ENCODE measurements around the gene ANKLE1. TPM values are rescaled to one million over a fixed set of nuclear protein-coding genes. Genes with fewer than 3 reads are reported as not detected.

ANKLE1 gene
- total RNA-seq, 4 donors from 2014 or later: 0.39 to 0.81 TPM; not detected in 2

- peak overlapping the region in 2 of 4 donors; percentile 12 to 27 for H3K27ac ChIP-seq
Measured at GRCh38 chr19:17328517-17329365, 47.0 kb downstream of the ANKLE1 start.

DNA sequence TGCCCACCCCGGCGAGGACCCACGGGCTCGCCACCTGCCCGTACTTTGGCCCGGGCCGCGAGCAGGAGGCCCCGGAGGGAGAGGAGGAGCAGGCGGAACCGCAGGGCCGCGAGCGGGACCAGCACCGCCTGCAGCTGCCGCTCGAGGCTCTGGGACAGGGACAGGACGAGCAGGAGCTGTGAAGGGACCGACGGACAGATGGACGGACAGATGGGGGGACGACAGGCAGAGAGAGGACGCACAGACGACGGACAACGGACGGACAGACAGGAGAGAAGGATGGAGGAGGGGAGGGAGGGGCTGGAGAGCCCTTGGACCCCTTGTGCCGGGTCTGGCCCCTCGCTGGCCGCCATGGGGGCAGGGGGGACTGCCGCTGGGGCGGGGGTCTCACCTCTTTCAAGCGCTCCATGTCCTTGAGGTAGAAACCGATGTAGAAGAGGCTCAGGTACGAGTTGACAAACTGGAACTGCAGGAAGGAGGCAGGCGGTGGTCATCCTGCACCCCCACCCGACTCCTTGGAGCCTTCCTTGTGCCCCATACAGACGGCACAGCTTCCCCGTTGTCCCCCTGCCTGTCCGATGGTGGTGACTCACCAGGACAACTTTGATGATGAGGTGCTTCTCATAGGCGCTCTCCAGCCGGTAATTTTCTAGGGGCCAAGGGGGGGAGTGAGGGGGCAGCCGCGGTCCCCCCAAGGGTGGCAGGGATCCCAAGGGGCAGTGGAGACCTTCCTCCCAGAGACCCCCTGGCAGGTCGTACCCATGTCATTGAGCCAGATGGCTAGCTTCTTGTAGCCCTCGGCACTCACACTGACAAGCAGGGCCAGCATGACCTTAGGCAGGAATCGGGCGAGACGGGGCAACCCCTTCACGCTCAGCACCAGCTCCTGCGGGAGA, 47.9 kb downstream of the ANKLE1 start:
- Histone ChIP-seq H3K36me3 (peaks cover 0 to 29% of the 10 kb centered on the region in 2 donors), H3K27ac (no peak overlapping the region), H3K4me1 (peaks cover 0 to 61% (median 17%) of the 10 kb centered on the region in 3 donors), H3K27me3 (peaks cover 30% of the 10 kb centered on the region), H3K9me3 (no peaks in the 10 kb centered on the region), H3K4me3 (no peak overlapping the region)
- 71% methylated on average over 4 of the region's 51 CpGs; no CpG with 5 or more reads in 1 of the 2 donors for WGBS, 2 donors (ENCODE audit: low coverage in 1 of 2)
- TF ChIP-seq EP300 (IDR thresholded peaks at IDR 0.05) (no peak), POLR2A (IDR thresholded peaks at IDR 0.05) (no peak), POLR2AphosphoS5 (IDR thresholded peaks at IDR 0.05) (no peak)
- TF ChIP-seq, protein P1, sequence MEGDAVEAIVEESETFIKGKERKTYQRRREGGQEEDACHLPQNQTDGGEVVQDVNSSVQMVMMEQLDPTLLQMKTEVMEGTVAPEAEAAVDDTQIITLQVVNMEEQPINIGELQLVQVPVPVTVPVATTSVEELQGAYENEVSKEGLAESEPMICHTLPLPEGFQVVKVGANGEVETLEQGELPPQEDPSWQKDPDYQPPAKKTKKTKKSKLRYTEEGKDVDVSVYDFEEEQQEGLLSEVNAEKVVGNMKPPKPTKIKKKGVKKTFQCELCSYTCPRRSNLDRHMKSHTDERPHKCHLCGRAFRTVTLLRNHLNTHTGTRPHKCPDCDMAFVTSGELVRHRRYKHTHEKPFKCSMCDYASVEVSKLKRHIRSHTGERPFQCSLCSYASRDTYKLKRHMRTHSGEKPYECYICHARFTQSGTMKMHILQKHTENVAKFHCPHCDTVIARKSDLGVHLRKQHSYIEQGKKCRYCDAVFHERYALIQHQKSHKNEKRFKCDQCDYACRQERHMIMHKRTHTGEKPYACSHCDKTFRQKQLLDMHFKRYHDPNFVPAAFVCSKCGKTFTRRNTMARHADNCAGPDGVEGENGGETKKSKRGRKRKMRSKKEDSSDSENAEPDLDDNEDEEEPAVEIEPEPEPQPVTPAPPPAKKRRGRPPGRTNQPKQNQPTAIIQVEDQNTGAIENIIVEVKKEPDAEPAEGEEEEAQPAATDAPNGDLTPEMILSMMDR (IDR thresholded peaks at IDR 0.05): no peak
- no peak for ATAC-seq

More at GRCh38 chr19:17328517-17329365, 47.0 kb downstream of the ANKLE1 start:
- ATAC-seq: no peak
- peaks cover 30% of the 10 kb centered on the region for H3K27me3 ChIP-seq
- peaks cover 0 to 59% (median 11%) of the 10 kb centered on the region in 3 donors for H3K4me1 ChIP-seq
- peak overlapping the region; percentile 3 to 46 for H3K4me3 ChIP-seq
- TF ChIP-seq, protein P1 (IDR thresholded peaks at IDR 0.05): no peak
- no peak for TF ChIP-seq EP300 (IDR thresholded peaks at IDR 0.05)
- no peak for TF ChIP-seq POLR2AphosphoS5 (IDR thresholded peaks at IDR 0.05)
- no peak for TF ChIP-seq POLR2A (IDR thresholded peaks at IDR 0.05)
- WGBS, 2 donors (ENCODE audit: low coverage in 1 of 2): no CpG with 5 or more reads among the region's 94 CpGs
- peaks cover 0 to 33% of the 10 kb centered on the region in 2 donors for H3K36me3 ChIP-seq
- H3K9me3 ChIP-seq: no peaks in the 10 kb centered on the region

DNA sequence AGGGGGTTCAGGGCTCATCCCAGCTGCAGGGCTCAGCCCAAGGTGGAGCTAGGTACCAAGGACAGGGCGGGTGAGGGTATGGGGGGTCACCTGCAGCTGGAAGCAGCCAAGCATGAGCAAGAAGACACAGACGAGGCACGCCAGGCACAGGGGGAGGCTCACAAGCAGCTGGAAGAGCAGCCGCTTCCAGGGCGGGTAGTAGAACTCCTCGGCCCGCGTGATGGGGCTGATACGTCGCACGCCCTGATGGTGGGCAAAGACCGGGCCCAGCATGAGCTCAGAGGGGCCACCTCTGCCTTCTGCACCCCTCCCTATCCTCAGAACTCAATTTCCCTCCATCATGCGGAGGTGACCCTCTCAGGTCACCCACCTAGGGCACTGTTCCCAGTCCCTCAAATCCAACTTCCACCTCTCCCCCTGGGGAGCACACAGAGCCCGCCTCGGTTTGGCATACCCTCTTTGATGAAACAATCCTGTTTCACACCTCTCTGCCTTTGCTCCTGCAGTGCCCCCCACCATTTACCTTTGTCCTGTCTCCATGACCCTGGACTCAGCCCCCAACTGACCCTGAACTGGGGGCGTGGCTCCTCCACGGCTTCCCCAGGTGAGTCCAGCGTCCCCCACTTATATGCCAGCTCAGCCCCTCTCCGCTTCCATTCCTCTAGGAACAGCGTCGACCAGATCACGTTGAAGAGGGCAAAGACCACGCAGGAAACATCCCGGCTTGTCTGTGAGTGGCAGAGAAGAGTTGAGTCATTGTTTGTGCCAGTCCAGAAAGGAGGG, 48.8 kb downstream of the ANKLE1 start:
- H3K27ac ChIP-seq: no peak overlapping the region
- H3K9me3 ChIP-seq: no peaks in the 10 kb centered on the region
- peaks cover 30% of the 10 kb centered on the region for H3K27me3 ChIP-seq
- H3K36me3 ChIP-seq: peaks cover 0 to 22% of the 10 kb centered on the region in 2 donors
- H3K4me1 ChIP-seq: peaks cover 0 to 59% (median 23%) of the 10 kb centered on the region in 3 donors
- TF ChIP-seq POLR2A (IDR thresholded peaks at IDR 0.05) (no peak), EP300 (IDR thresholded peaks at IDR 0.05) (no peak), POLR2AphosphoS5 (IDR thresholded peaks at IDR 0.05) (no peak)
- TF ChIP-seq, protein P1 (IDR thresholded peaks at IDR 0.05): no peak
- WGBS, 2 donors (ENCODE audit: low coverage in 1 of 2): 92% methylated on average over 16 of the region's 24 CpGs; no CpG with 5 or more reads in 1 of the 2 donors
- no peak for ATAC-seq
- no peak overlapping the region for H3K4me3 ChIP-seq

DNA sequence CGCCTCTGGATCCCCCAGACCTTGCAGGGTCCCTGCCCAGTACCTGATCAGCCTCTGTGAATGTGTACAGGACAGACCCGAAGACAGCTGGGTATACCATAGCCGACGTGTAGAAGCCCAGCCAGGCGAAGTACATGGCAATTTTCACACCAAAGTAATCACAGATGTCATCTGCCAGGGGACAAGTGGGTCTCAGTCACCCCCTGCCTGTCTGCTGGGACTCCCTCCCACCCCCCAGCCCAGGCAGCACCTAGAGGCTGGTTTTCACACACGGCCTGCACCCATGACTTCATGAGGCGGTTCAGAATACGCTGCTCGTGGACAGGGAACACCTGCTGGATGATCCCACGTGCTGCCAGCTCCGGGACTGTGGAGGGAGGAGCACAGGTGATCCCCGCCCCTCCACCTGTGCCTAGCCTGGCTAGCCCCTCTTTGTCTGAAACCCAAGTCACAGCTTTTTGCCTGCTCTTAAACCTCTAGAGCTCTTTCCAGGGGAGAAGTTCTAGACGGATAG, 49.4 kb downstream of the ANKLE1 start:
- Histone ChIP-seq H3K27ac (no peak overlapping the region), H3K4me3 (no peak overlapping the region), H3K27me3 (peaks cover 30% of the 10 kb centered on the region), H3K36me3 (peaks cover 0 to 22% of the 10 kb centered on the region in 2 donors), H3K9me3 (no peaks in the 10 kb centered on the region), H3K4me1 (peaks cover 0 to 65% (median 24%) of the 10 kb centered on the region in 3 donors)
- no peak for ATAC-seq
- 93 to 100% methylated on average over 1 to 6 of the region's 13 CpGs for WGBS, 2 donors (ENCODE audit: low coverage in 1 of 2)
- TF ChIP-seq POLR2AphosphoS5 (IDR thresholded peaks at IDR 0.05): no peak
- TF ChIP-seq EP300 (IDR thresholded peaks at IDR 0.05): no peak
- TF ChIP-seq, protein P1 (IDR thresholded peaks at IDR 0.05): no peak
- TF ChIP-seq POLR2A (IDR thresholded peaks at IDR 0.05): no peak
